Neuronal stem cell (in vitro differentiated cells): ENCODE results near the gene FHIP2A.

ENCODE experiments used
- DNase-seq: peaks from one replicate; pipeline ENCODE4 v3.0.0-alpha.2; 2013; ENCODE audit warnings: low spot score
- H2AFZ ChIP-seq: one replicate; pipeline ENCODE4 v1.6.1; 2013; ENCODE audit warnings: mild to moderate bottlenecking, low read length, inconsistent platforms
- H2AK5ac ChIP-seq: 2 replicates; pipeline ENCODE4 v1.6.1; 2013; ENCODE audit warnings: low read depth, mild to moderate bottlenecking, inconsistent platforms, low read length, moderate library complexity, mixed read lengths
- H2BK120ac ChIP-seq: 2 replicates; pipeline ENCODE4 v1.6.1; 2013; ENCODE audit warnings: low read depth, mild to moderate bottlenecking, inconsistent platforms, low read length, moderate library complexity, mixed read lengths
- H2BK12ac ChIP-seq: one replicate; pipeline ENCODE4 v1.6.1; 2013; ENCODE audit warnings: low read length, inconsistent platforms
- H2BK15ac ChIP-seq: 2 replicates; pipeline ENCODE4 v1.6.1; 2013; ENCODE audit warnings: mild to moderate bottlenecking, low read length, inconsistent platforms, mixed read lengths
- H2BK5ac ChIP-seq: one replicate; pipeline ENCODE4 v1.6.1; 2013; ENCODE audit warnings: inconsistent platforms, mild to moderate bottlenecking, low read length, moderate library complexity
- H3K14ac ChIP-seq: one replicate; pipeline ENCODE4 v1.6.1; 2013; ENCODE audit warnings: low read length, inconsistent platforms
- H3K18ac ChIP-seq: 2 replicates; pipeline ENCODE4 v1.6.1; 2013; ENCODE audit warnings: low read length, inconsistent platforms
- H3K23ac ChIP-seq: 2 replicates; pipeline ENCODE4 v1.6.1; 2013; ENCODE audit warnings: low read depth, mild to moderate bottlenecking, mixed read lengths, low read length, inconsistent platforms; ENCODE audit not compliant: poor library complexity
- H3K27ac ChIP-seq: replicated peaks from 3 replicates; pipeline ENCODE4 v1.5.1; 2013; ENCODE audit warnings: low read length, inconsistent platforms
- H3K27me3 ChIP-seq, 3 experiments: 2 replicates each; pipeline ENCODE4 v1.6.1; 2013; ENCODE audit warnings: low read length in 3 of 3, mild to moderate bottlenecking in 2 of 3, inconsistent platforms in 1 of 3, low read depth in 1 of 3, mixed read lengths in 1 of 3, moderate library complexity in 1 of 3; ENCODE audit not compliant: control insufficient read depth in 3 of 3, insufficient read depth in 3 of 3
- H3K36me3 ChIP-seq, 2 donors: replicated peaks in 1 of 2; 2 replicates each; pipeline ENCODE4 v1.6.1; 2013; ENCODE audit warnings: low read length in 2 of 2; ENCODE audit not compliant: control insufficient read depth in 2 of 2, insufficient read depth in 2 of 2
- H3K4ac ChIP-seq: 2 replicates; pipeline ENCODE4 v1.6.1; 2013; ENCODE audit warnings: inconsistent platforms, mild to moderate bottlenecking, low read length, moderate library complexity
- H3K4me1 ChIP-seq, 2 donors: 1 replicate in 1 of 2; 2 replicates in 1 of 2; pipeline ENCODE4 v1.6.1; 2013; ENCODE audit warnings: low read length in 2 of 2, low read depth in 1 of 2; ENCODE audit not compliant: control insufficient read depth in 2 of 2, insufficient read depth in 1 of 2
- H3K4me2 ChIP-seq: one replicate; pipeline ENCODE4 v1.6.1; 2013; ENCODE audit warnings: mild to moderate bottlenecking, low read length, inconsistent platforms; ENCODE audit not compliant: insufficient read depth, poor library complexity, severe bottlenecking
- H3K4me3 ChIP-seq, 2 donors: 2 replicates each; pipeline ENCODE4 v1.5.1; 2013; ENCODE audit warnings: low read length in 2 of 2, mild to moderate bottlenecking in 2 of 2, inconsistent platforms in 1 of 2, moderate library complexity in 1 of 2
- H3K79me1 ChIP-seq: one replicate; pipeline ENCODE4 v1.6.1; 2013; ENCODE audit warnings: low read depth, mild to moderate bottlenecking, inconsistent platforms, low read length, moderate library complexity
- H3K9ac ChIP-seq: one replicate; pipeline ENCODE4 v1.6.1; 2013; ENCODE audit warnings: mild to moderate bottlenecking, low read depth, low read length, inconsistent platforms; ENCODE audit not compliant: poor library complexity
- H3K9me3 ChIP-seq, 2 donors: replicated peaks in 1 of 2; 2 replicates each; pipeline versions ENCODE3 to v1.6.1; 2013; ENCODE audit warnings: low read length in 2 of 2, mild to moderate bottlenecking in 2 of 2, inconsistent platforms in 1 of 2, low read depth in 1 of 2, mixed read lengths in 1 of 2, moderate library complexity in 1 of 2; ENCODE audit not compliant: control insufficient read depth in 2 of 2, insufficient read depth in 1 of 2
- H4K8ac ChIP-seq: one replicate; pipeline ENCODE4 v1.6.1; 2013; ENCODE audit warnings: low read depth, mild to moderate bottlenecking, inconsistent platforms, low read length, moderate library complexity
- H4K91ac ChIP-seq: one replicate; pipeline ENCODE4 v1.6.1; 2013; ENCODE audit warnings: low read length, low read depth, mild to moderate bottlenecking, inconsistent platforms; ENCODE audit not compliant: poor library complexity
- WGBS, 2 donors: extraction: QIAGEN DNeasy Blood & Tissue Kit; methylation state at CpG; one replicate each; pipeline ENCODE4 v1.1.7; 2013; ENCODE audit warnings: missing lambda C conversion rate in 2 of 2, mixed read lengths in 1 of 2; ENCODE audit not compliant: insufficient read length in 2 of 2, insufficient replicate concordance in 1 of 2; ENCODE audit errors: extremely low coverage in 2 of 2; 5-methylcytosine and 5-hydroxymethylcytosine counted together

The FHIP2A gene

DNA sequence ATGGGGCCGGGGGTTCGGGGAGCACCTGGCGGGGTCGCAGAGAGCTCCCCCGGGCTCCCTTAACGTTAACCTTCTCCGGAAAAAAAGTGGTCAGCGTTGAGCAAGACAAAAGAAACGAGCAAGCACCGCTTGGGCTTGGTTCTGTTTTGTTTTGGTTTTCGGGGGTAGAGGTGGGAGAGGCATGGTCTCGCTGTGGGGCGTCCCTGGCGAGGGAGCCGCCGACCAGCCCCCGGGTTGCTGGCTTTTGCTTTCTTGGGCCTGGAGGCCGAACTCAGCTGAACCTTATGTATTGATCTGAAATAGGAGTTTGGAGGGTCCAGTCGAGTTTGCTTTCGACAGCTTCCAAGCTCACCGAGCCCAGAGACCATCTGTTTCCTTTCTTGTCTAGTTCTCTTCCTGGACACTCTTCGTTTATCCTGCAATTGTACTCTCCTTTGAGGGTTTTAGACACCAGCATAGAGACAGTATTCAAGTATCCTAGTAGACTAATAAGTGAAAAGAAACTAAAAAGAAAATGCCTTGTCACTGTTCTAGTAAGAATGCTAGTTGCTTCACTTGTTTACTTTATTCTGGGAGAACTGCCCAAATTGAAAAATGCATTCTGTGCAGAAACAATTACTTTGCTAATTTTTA lies 980 bp downstream of the FHIP2A start:
- H2BK5ac ChIP-seq: peak overlapping the region; percentile 53
- no CpG with 5 or more reads among the region's 22 CpGs for WGBS, 2 donors
- no peaks in the 10 kb centered on the region for H3K79me1 ChIP-seq

GRCh38 chr10:114823077-114823463 lies 1.5 kb downstream of the FHIP2A start:
- Histone ChIP-seq H3K4me3 (peak overlapping the region in 1 of 2 donors; percentile 60), H2BK12ac (no peak overlapping the region), H3K79me1 (no peaks in the 10 kb centered on the region), H3K27me3 (no peaks in the 10 kb centered on the region), H2BK120ac (no peak overlapping the region), H2BK5ac (no peak overlapping the region), H3K9ac (no peak overlapping the region), H2AK5ac (no peak overlapping the region), H3K4ac (no peak overlapping the region), H3K9me3 (peaks cover 0 to 5% of the 10 kb centered on the region in 2 donors), H2AFZ (no peak overlapping the region), H3K18ac (no peak overlapping the region), H3K4me2 (no peak overlapping the region), H3K27ac (no peak overlapping the region), H3K23ac (no peak overlapping the region), H3K14ac (no peak overlapping the region), H3K36me3 (peaks cover 0 to 14% of the 10 kb centered on the region in 2 donors), H2BK15ac (no peak overlapping the region), H3K4me1 (peaks cover 0 to 3% of the 10 kb centered on the region in 2 donors), H4K8ac (no peak overlapping the region), H4K91ac (no peak overlapping the region)
- no peak for DNase-seq
- WGBS, 2 donors: no CpG with 5 or more reads among the region's 2 CpGs

More for the DNA sequence above, 980 bp downstream of the FHIP2A start:
- peak overlapping the region; percentile 48 for H4K8ac ChIP-seq
- peak overlapping the region; percentile 89 for H3K18ac ChIP-seq
- no peak overlapping the region for H2BK15ac ChIP-seq
- peak overlapping the region; percentile 22 for H3K27ac ChIP-seq
- H2AFZ ChIP-seq: peak overlapping the region; percentile 97
- H2BK120ac ChIP-seq: no peak overlapping the region
- no peaks in the 10 kb centered on the region for H3K27me3 ChIP-seq
- H2BK12ac ChIP-seq: no peak overlapping the region
- H3K14ac ChIP-seq: no peak overlapping the region
- peak; percentile 21 for DNase-seq
- no peak overlapping the region for H4K91ac ChIP-seq
- H3K4me3 ChIP-seq: peak overlapping the region; percentile 60 to 98
- no peak overlapping the region for H3K23ac ChIP-seq
- H3K9ac ChIP-seq: peak overlapping the region; percentile 77
- H3K36me3 ChIP-seq: peaks cover 0 to 14% of the 10 kb centered on the region in 2 donors
- peaks cover 0 to 5% of the 10 kb centered on the region in 2 donors for H3K9me3 ChIP-seq
- peaks cover 0 to 3% of the 10 kb centered on the region in 2 donors for H3K4me1 ChIP-seq
- H3K4ac ChIP-seq: no peak overlapping the region
- H2AK5ac ChIP-seq: no peak overlapping the region
- peak overlapping the region; percentile 62 for H3K4me2 ChIP-seq

- no peak overlapping the region for H3K4me3 ChIP-seq
Measured at GRCh38 chr10:114824391-114824790, 2.8 kb downstream of the FHIP2A start.

DNA sequence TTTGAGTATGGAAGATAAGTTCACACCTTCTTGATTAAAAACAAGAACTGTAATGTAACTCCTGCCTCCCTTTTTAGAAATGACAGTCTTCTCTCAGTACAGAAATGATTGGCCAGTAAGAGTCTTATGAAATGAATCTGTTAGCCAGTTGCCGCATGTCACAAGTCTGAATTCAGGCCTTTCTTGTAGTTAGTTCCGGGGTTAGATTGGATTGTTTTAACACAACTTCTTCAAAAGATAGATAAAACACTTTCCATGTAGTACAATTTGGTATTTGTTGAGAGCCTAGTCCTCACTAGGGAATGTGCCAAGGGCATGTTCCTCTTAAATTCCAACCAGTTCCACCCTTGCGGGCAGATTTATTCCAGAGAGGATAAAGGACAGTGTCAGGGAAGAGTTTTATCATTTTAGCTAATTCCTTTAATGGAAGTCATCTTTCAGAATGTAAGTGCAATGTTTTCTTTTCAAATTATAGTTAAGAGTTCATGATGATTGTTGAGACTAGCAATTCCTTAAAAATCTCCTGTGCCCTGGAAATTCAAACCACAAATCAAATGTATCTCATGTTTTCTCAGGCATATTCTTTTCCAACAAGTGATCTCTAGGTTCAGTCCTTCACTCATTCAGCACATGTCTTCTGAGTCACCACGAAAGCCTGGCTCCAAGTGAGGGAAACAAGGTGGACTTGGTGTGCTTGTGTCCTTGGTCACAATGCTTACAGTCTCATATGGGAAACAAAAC lies 4.1 kb downstream of the FHIP2A start:
- Histone ChIP-seq H3K27ac (no peak overlapping the region), H2AFZ (no peak overlapping the region), H3K27me3 (no peaks in the 10 kb centered on the region), H2BK15ac (no peak overlapping the region), H3K4me2 (no peak overlapping the region), H4K8ac (no peak overlapping the region), H4K91ac (no peak overlapping the region), H2BK5ac (no peak overlapping the region), H3K23ac (no peak overlapping the region), H2AK5ac (no peak overlapping the region), H3K14ac (no peak overlapping the region), H3K9ac (no peak overlapping the region), H2BK12ac (no peak overlapping the region), H3K79me1 (no peaks in the 10 kb centered on the region), H2BK120ac (no peak overlapping the region), H3K4ac (no peak overlapping the region), H3K9me3 (peaks cover 0 to 3% of the 10 kb centered on the region in 2 donors), H3K18ac (no peak overlapping the region), H3K4me1 (peaks cover 0 to 3% of the 10 kb centered on the region in 2 donors), H3K36me3 (peaks cover 0 to 14% of the 10 kb centered on the region in 2 donors), H3K4me3 (no peak overlapping the region)
- no CpG with 5 or more reads among the region's 4 CpGs for WGBS, 2 donors
- no peak for DNase-seq

More at GRCh38 chr10:114824391-114824790, 2.8 kb downstream of the FHIP2A start:
- no peak overlapping the region for H3K18ac ChIP-seq
- H2BK12ac ChIP-seq: no peak overlapping the region
- no peak overlapping the region for H3K4ac ChIP-seq
- H4K91ac ChIP-seq: no peak overlapping the region
- no peak overlapping the region for H3K14ac ChIP-seq
- H3K27ac ChIP-seq: no peak overlapping the region
- H3K9ac ChIP-seq: no peak overlapping the region
- H2AFZ ChIP-seq: no peak overlapping the region
- DNase-seq: no peak
- WGBS, 2 donors: no CpG with 5 or more reads among the region's 1 CpG
- no peak overlapping the region for H2BK5ac ChIP-seq
- H3K36me3 ChIP-seq: peaks cover 0 to 14% of the 10 kb centered on the region in 2 donors
- H4K8ac ChIP-seq: no peak overlapping the region
- peaks cover 0 to 3% of the 10 kb centered on the region in 2 donors for H3K4me1 ChIP-seq
- no peak overlapping the region for H2BK15ac ChIP-seq
- H2AK5ac ChIP-seq: no peak overlapping the region
- H2BK120ac ChIP-seq: no peak overlapping the region
- no peak overlapping the region for H3K23ac ChIP-seq
- H3K9me3 ChIP-seq: peaks cover 0 to 5% of the 10 kb centered on the region in 2 donors
- no peak overlapping the region for H3K4me2 ChIP-seq
- no peaks in the 10 kb centered on the region for H3K79me1 ChIP-seq
- no peaks in the 10 kb centered on the region for H3K27me3 ChIP-seq
